ENCODE measurements around the gene SYT13. TPM values are rescaled to one million over a fixed set of nuclear protein-coding genes. Genes with fewer than 3 reads are reported as not detected.
A peak's percentile ranks its signal among the peaks of the same experiment; 100 is the strongest.

The SYT13 gene
- total RNA-seq, 1 donor from 2014 or later, result 17.4 TPM

- no peak for TF ChIP-seq CTCF (conservative IDR thresholded peaks at IDR 0.05)
- Mint-ChIP-seq H3K27ac (no peak overlapping the region), H3K4me3 (no peak overlapping the region), H3K4me1 (ENCODE audit: unreplicated experiment) (no peaks in the 10 kb centered on the region), H3K27me3 (peaks cover 31% of the 10 kb centered on the region), H3K9me3 (peaks cover 8% of the 10 kb centered on the region), H3K36me3 (no peaks in the 10 kb centered on the region)
- DNase-seq (ENCODE audit: extremely low spot score, unreplicated experiment), result peak; percentile 37
These were observed 36.9 kb upstream of the SYT13 start for GRCh38 chr11:45322891-45323600.

GRCh38 chr11:45322111-45322705 lies 36.1 kb upstream of the SYT13 start:
- H3K4me3 Mint-ChIP-seq, result no peak overlapping the region

GRCh38 chr11:45321669-45322068 lies 35.5 kb upstream of the SYT13 start:
- H3K9me3 Mint-ChIP-seq, result no peaks in the 10 kb centered on the region
- no peaks in the 10 kb centered on the region for H3K4me1 Mint-ChIP-seq (ENCODE audit: unreplicated experiment)

More at GRCh38 chr11:45322111-45322705, 36.1 kb upstream of the SYT13 start:
- Mint-ChIP-seq H3K36me3 (no peaks in the 10 kb centered on the region), H3K9me3 (peaks cover 5% of the 10 kb centered on the region), H3K27ac (no peak overlapping the region), H3K4me1 (ENCODE audit: unreplicated experiment) (no peaks in the 10 kb centered on the region), H3K27me3 (peaks cover 29% of the 10 kb centered on the region)
- peak; percentile 43 for DNase-seq (ENCODE audit: extremely low spot score, unreplicated experiment)
- no peak for TF ChIP-seq CTCF (conservative IDR thresholded peaks at IDR 0.05)

GRCh38 chr11:45321031-45321595 lies 35.0 kb upstream of the SYT13 start:
- Mint-ChIP-seq H3K36me3 (no peaks in the 10 kb centered on the region), H3K4me3 (no peak overlapping the region), H3K27ac (no peak overlapping the region), H3K9me3 (no peaks in the 10 kb centered on the region), H3K27me3 (peaks cover 27% of the 10 kb centered on the region), H3K4me1 (ENCODE audit: unreplicated experiment) (no peaks in the 10 kb centered on the region)
- no peak for TF ChIP-seq CTCF (conservative IDR thresholded peaks at IDR 0.05)
- peak; percentile 42 for DNase-seq (ENCODE audit: extremely low spot score, unreplicated experiment)

More at GRCh38 chr11:45321669-45322068, 35.5 kb upstream of the SYT13 start:
- no peak for TF ChIP-seq CTCF (conservative IDR thresholded peaks at IDR 0.05)
- peaks cover 24% of the 10 kb centered on the region for H3K27me3 Mint-ChIP-seq
- no peaks in the 10 kb centered on the region for H3K36me3 Mint-ChIP-seq
- DNase-seq (ENCODE audit: extremely low spot score, unreplicated experiment), result peak; percentile 44
- H3K4me3 Mint-ChIP-seq, result no peak overlapping the region
- H3K27ac Mint-ChIP-seq, result no peak overlapping the region

- no peak overlapping the region for H3K4me3 Mint-ChIP-seq
- H3K27me3 Mint-ChIP-seq, result peaks cover 25% of the 10 kb centered on the region
- no peaks in the 10 kb centered on the region for H3K36me3 Mint-ChIP-seq
- no peaks in the 10 kb centered on the region for H3K4me1 Mint-ChIP-seq (ENCODE audit: unreplicated experiment)
- DNase-seq (ENCODE audit: extremely low spot score, unreplicated experiment), result peak; percentile 47
- H3K9me3 Mint-ChIP-seq, result no peaks in the 10 kb centered on the region
- TF ChIP-seq CTCF (conservative IDR thresholded peaks at IDR 0.05), result no peak
- H3K27ac Mint-ChIP-seq, result no peak overlapping the region
These were observed 34.2 kb upstream of the SYT13 start for GRCh38 chr11:45320371-45320770.
